ENCODE results near the gene INO80B.

Gene INO80B

GRCh38 chr2:74489906-74490305 is 35.0 kb downstream of the INO80B start:
- TF ChIP-seq MAX (IDR thresholded peaks at IDR 0.05) (no peak), TEAD4 (IDR thresholded peaks at IDR 0.05) (no peak)

- TF ChIP-seq TEAD4 (IDR thresholded peaks at IDR 0.05), result no peak
- no peak for TF ChIP-seq TCF12 (IDR thresholded peaks at IDR 0.05; ENCODE audit: low read depth)
- TF ChIP-seq CREB1 (IDR thresholded peaks at IDR 0.05; ENCODE audit: low read depth), result no peak
- TF ChIP-seq EP300 (IDR thresholded peaks at IDR 0.05; ENCODE audit: borderline replicate concordance), result no peak
- TF ChIP-seq ZBTB7A (IDR thresholded peaks at IDR 0.05; ENCODE audit: low read depth), result no peak
- TF ChIP-seq EGR1 (IDR thresholded peaks at IDR 0.05), result no peak
- no peak for TF ChIP-seq REST (IDR thresholded peaks at IDR 0.05; ENCODE audit: low read depth)
These were observed 37.0 kb downstream of the INO80B start for GRCh38 chr2:74491648-74492544.

GRCh38 chr2:74493546-74493945 is 38.7 kb downstream of the INO80B start:
- TF ChIP-seq USF1 (IDR thresholded peaks at IDR 0.05), result no peak
- TF ChIP-seq CREB1 (IDR thresholded peaks at IDR 0.05; ENCODE audit: low read depth), result no peak
- TF ChIP-seq RAD21 (IDR thresholded peaks at IDR 0.05; ENCODE audit: low read depth), result no peak
- no peak for TF ChIP-seq TEAD4 (IDR thresholded peaks at IDR 0.05)
- no peak for TF ChIP-seq ZBTB7A (IDR thresholded peaks at IDR 0.05; ENCODE audit: low read depth)
- TF ChIP-seq YY1 (IDR thresholded peaks at IDR 0.05; ENCODE audit: low read depth), result no peak
- TF ChIP-seq NFIC (IDR thresholded peaks at IDR 0.05), result no peak
- TF ChIP-seq EP300 (IDR thresholded peaks at IDR 0.05; ENCODE audit: borderline replicate concordance), result no peak
- no peak for TF ChIP-seq TAF1 (IDR thresholded peaks at IDR 0.05; ENCODE audit: low read depth)
- TF ChIP-seq FOXM1 (IDR thresholded peaks at IDR 0.05; ENCODE audit: borderline replicate concordance, low read depth), result no peak
- TF ChIP-seq MAX (IDR thresholded peaks at IDR 0.05), result no peak

- no peak for TF ChIP-seq FOXM1 (IDR thresholded peaks at IDR 0.05; ENCODE audit: borderline replicate concordance, low read depth)
- TF ChIP-seq NFIC (IDR thresholded peaks at IDR 0.05), result no peak
- no peak for TF ChIP-seq TEAD4 (IDR thresholded peaks at IDR 0.05)
- TF ChIP-seq CREB1 (IDR thresholded peaks at IDR 0.05; ENCODE audit: low read depth), result no peak
- TF ChIP-seq EGR1 (IDR thresholded peaks at IDR 0.05), result no peak
- no peak for TF ChIP-seq REST (IDR thresholded peaks at IDR 0.05; ENCODE audit: low read depth)
- no peak for TF ChIP-seq CEBPB (IDR thresholded peaks at IDR 0.05)
- TF ChIP-seq RAD21 (IDR thresholded peaks at IDR 0.05; ENCODE audit: low read depth), result no peak
- TF ChIP-seq MAX (IDR thresholded peaks at IDR 0.05), result no peak
- no peak for TF ChIP-seq ZBTB7A (IDR thresholded peaks at IDR 0.05; ENCODE audit: low read depth)
- no peak for TF ChIP-seq EP300 (IDR thresholded peaks at IDR 0.05; ENCODE audit: borderline replicate concordance)
- TF ChIP-seq YY1 (IDR thresholded peaks at IDR 0.05; ENCODE audit: low read depth), result no peak
- no peak for TF ChIP-seq USF1 (IDR thresholded peaks at IDR 0.05)
- TF ChIP-seq TCF12 (IDR thresholded peaks at IDR 0.05; ENCODE audit: low read depth), result no peak
- TF ChIP-seq TAF1 (IDR thresholded peaks at IDR 0.05; ENCODE audit: low read depth), result no peak
These were observed 40.6 kb downstream of the INO80B start for GRCh38 chr2:74495440-74495839.

- TF ChIP-seq NFIC (IDR thresholded peaks at IDR 0.05), result peak; percentile 84
- no peak for TF ChIP-seq EGR1 (IDR thresholded peaks at IDR 0.05)
These were observed 42.3 kb downstream of the INO80B start for GRCh38 chr2:74496997-74497776.

Measured in Ishikawa (cell line).